Spinal cord (tissue), 10 donors: ENCODE data around the gene IMMT. TPM values are rescaled to one million over a fixed set of nuclear protein-coding genes. Genes with fewer than 3 reads are reported as not detected.

ENCODE experiments used
- DNase-seq, 6 donors: peaks; one replicate each; pipeline versions ENCODE4 v3.0.0 to v3.0.0-alpha.2; 2013 to 2015; ENCODE audit warnings: low spot score in 6 of 6, low read depth in 4 of 6
- H3K27ac ChIP-seq: one replicate; pipeline ENCODE4 v1.5.1; 2013; ENCODE audit warnings: low read depth, low read length, control low read depth
- H3K27me3 ChIP-seq: one replicate; pipeline ENCODE4 v1.6.1; 2013; ENCODE audit warnings: low read length; ENCODE audit not compliant: control insufficient read depth, insufficient read depth
- H3K36me3 ChIP-seq: one replicate; pipeline ENCODE4 v1.6.1; 2013; ENCODE audit warnings: low read length; ENCODE audit not compliant: control insufficient read depth, insufficient read depth
- H3K4me1 ChIP-seq: one replicate; pipeline ENCODE4 v1.6.1; 2013; ENCODE audit warnings: low read length; ENCODE audit not compliant: control insufficient read depth, insufficient read depth
- H3K4me3 ChIP-seq: one replicate; pipeline ENCODE4 v1.5.1; 2013; ENCODE audit warnings: low read depth, low read length, control low read depth
- H3K9me3 ChIP-seq: one replicate; pipeline ENCODE4 v1.6.1; 2013; ENCODE audit warnings: low read length; ENCODE audit not compliant: control insufficient read depth, insufficient read depth
- WGBS: methylation state at CpG from one replicate; pipeline ENCODE4 v1.1.5; 2013; ENCODE audit warnings: missing lambda C conversion rate; ENCODE audit not compliant: insufficient coverage; 5-methylcytosine and 5-hydroxymethylcytosine counted together
- polyA plus RNA-seq, 2 donors: library from polyadenylated mRNA; unstranded; fragments of 120-200 nt; gene quantifications; one replicate each; pipeline ENCODE4 v1.2.1, GENCODE V29; 2013; ENCODE audit not compliant: insufficient read length in 2 of 2
- total RNA-seq, 2 donors: library from RNA; depleted of rRNA in 1 of 2; stranded (reverse); fragments of 120-200 nt in 1 of 2; fragments of >200 nt in 1 of 2; gene quantifications; one replicate each; pipeline versions ENCODE4 v1.2.3 to v1.2.4, GENCODE V29; 2013 to 2014
- donor health status: healthy.

IMMT gene
- total and polyA plus RNA-seq, 4 donors, result 58.1 to 87.8 (median 76.9) TPM

DNA sequence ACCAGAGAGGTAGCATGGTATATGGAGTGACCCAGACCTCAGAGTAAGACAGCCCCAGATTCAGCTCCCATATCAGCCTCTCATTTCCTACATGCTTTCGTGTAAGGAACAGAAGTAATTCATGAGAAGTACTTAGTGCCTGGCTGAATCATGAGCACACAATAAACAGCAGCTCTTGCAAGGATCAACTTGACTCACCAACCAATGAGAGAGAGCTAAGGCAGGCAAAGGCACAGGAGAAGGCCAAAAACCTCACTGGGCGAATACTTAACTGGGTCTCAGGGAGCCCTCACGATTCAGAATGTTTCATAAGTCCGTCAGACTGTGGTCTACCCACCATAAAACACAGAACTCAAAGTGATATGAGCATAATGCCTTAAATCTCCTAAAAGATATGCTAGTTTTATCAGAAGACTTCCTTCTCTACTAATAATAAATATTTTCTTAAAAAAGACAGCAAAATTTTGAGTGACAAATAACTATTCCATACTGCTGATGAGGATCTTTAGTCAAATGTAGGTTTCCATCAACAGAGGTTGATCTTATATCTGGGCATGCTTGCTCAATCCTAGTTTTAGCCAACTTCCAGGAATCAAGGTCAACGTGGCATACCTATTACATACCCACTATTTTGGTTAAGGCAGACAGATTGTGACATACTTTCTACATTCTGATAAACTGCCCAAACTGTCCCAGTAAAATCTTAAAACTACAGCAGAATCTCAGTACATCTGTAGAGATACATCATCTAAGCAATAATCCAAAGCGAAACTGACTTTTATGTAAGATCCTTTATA, 34.9 kb downstream of the IMMT start:
- Histone ChIP-seq H3K4me1 (no peaks in the 10 kb centered on the region), H3K27me3 (no peaks in the 10 kb centered on the region), H3K9me3 (no peaks in the 10 kb centered on the region), H3K27ac (no peak overlapping the region), H3K4me3 (no peak overlapping the region), H3K36me3 (peaks cover 53% of the 10 kb centered on the region)
- DNase-seq, result no peak
- 93% methylated on average over 3 of the region's 6 CpGs for WGBS

DNA sequence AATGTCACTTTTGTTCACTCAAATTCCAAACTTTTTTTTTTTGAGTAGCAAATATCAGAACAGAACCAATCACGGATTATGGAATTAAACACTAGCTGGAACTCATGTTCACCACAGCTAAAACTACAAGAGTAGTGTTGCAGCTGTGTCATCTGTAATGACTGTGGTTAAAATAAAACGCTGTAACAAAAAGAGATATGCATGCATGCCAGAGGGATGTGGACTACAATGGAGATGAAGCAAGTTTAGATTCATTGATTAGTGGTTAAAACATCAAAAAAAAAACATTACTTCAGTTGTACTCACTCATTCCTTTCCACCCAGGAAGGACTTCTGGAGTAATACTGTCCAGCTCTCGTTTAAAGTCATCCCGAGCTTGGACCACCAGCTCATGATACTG, 37.0 kb downstream of the IMMT start:
- no peak overlapping the region for H3K4me3 ChIP-seq
- no peaks in the 10 kb centered on the region for H3K9me3 ChIP-seq
- WGBS, result no CpG with 5 or more reads among the region's 4 CpGs
- H3K36me3 ChIP-seq, result peaks cover 55% of the 10 kb centered on the region
- DNase-seq, result no peak
- no peak overlapping the region for H3K27ac ChIP-seq
- no peaks in the 10 kb centered on the region for H3K27me3 ChIP-seq
- H3K4me1 ChIP-seq, result no peaks in the 10 kb centered on the region

DNA sequence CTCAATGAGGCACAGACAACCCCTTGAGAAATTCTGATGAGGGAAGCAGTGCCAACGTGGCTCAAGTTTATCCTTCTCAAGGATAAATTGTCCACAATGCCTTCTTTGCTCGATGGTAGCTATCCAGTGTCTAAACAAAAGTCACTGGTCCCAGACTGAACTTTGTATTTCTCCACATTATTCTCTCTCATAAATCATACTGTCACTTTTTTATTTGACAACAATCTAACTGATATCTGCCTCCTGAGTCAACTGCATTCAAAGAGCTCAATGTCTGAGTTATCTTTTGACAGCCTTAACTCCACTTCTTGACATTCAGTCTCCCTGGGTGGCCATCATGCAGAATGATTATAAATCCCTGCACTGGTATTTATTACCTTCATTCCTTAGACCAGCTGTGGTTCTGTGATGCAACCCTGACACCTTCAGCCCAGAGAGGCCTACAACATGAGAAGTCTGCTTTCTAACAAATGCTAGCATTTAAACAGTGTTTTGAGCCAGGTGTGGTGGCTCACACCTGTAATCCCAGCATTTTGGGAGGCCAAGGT, 38.2 kb downstream of the IMMT start:
- Histone ChIP-seq H3K4me1 (no peaks in the 10 kb centered on the region), H3K27me3 (no peaks in the 10 kb centered on the region), H3K36me3 (peaks cover 48% of the 10 kb centered on the region), H3K4me3 (no peak overlapping the region), H3K9me3 (no peaks in the 10 kb centered on the region), H3K27ac (no peak overlapping the region)
- 70% methylated on average over 2 of the region's 2 CpGs for WGBS
- DNase-seq, result no peak

- Histone ChIP-seq H3K4me3 (no peak overlapping the region), H3K4me1 (no peaks in the 10 kb centered on the region), H3K9me3 (no peaks in the 10 kb centered on the region), H3K27ac (no peak overlapping the region), H3K36me3 (peaks cover 35% of the 10 kb centered on the region), H3K27me3 (no peaks in the 10 kb centered on the region)
- 100% methylated on average over 1 of the region's 2 CpGs for whole genome bisulfite sequencing
- DNase-seq, result no peak
These were observed 44.8 kb downstream of the IMMT start for GRCh38 chr2:86150502-86150901.

GRCh38 chr2:86147793-86148192, 47.5 kb downstream of the IMMT start:
- 92% methylated on average over 2 of the region's 2 CpGs for WGBS
- H3K27ac ChIP-seq, result no peak overlapping the region
- H3K4me1 ChIP-seq, result no peaks in the 10 kb centered on the region
- H3K36me3 ChIP-seq, result peaks cover 48% of the 10 kb centered on the region
- no peaks in the 10 kb centered on the region for H3K9me3 ChIP-seq
- no peaks in the 10 kb centered on the region for H3K27me3 ChIP-seq
- no peak overlapping the region for H3K4me3 ChIP-seq
- DNase-seq, result no peak

- H3K36me3 ChIP-seq, result peaks cover 50% of the 10 kb centered on the region
- H3K4me3 ChIP-seq, result no peak overlapping the region
- H3K27me3 ChIP-seq, result no peaks in the 10 kb centered on the region
- H3K4me1 ChIP-seq, result no peaks in the 10 kb centered on the region
- no peak for DNase-seq
- H3K27ac ChIP-seq, result no peak overlapping the region
- WGBS, result 94% methylated on average over 10 of the region's 14 CpGs
- H3K9me3 ChIP-seq, result no peaks in the 10 kb centered on the region
These were observed 51.2 kb downstream of the IMMT start for GRCh38 chr2:86143926-86144685.

GRCh38 chr2:86143307-86143706, 52.0 kb downstream of the IMMT start:
- Histone ChIP-seq H3K9me3 (no peaks in the 10 kb centered on the region), H3K4me1 (no peaks in the 10 kb centered on the region), H3K27me3 (no peaks in the 10 kb centered on the region), H3K36me3 (peaks cover 51% of the 10 kb centered on the region), H3K4me3 (no peak overlapping the region), H3K27ac (no peak overlapping the region)
- no peak for DNase-seq
- WGBS, result 100% methylated on average over 2 of the region's 6 CpGs

DNA sequence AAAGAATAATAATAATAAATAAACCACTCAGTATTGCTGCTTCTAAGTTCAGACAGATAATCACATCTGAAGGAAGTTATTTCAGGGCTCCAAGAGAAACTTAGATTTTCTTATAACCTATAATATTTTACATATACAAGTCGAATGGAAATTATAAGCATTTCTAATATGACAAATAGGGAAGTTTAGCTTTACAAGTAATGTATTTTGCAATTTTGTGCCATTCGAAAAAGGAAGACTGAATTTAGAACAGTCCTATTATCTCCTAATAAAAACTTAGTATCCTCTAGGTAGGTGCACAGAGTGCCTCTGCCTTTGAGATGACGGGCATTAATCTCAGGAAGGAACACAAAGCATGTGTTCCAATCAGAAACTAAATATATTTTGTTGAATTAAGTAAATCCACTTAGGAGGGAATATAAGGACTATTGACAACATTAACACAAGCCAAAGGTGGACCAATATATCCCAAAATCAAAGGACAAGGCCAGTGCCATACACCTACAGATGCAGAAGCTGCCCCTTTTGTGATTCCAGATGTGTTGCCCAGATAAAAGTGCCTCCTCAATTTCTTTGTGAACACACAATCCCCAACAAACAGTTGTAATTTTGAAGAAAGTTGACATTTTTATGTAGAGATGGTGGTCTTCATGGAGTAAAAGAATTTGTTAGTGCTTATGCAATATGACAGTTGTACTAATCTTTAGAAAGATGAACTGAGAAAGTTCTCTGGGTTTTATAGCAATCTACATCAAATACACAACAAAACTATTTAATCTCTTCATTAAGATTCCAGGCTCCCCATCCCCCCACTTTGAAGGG, 52.6 kb downstream of the IMMT start:
- DNase-seq, result no peak
- WGBS, result no CpG with 5 or more reads among the region's 3 CpGs
- H3K27me3 ChIP-seq, result no peaks in the 10 kb centered on the region
- no peak overlapping the region for H3K4me3 ChIP-seq
- H3K9me3 ChIP-seq, result no peaks in the 10 kb centered on the region
- no peaks in the 10 kb centered on the region for H3K4me1 ChIP-seq
- H3K36me3 ChIP-seq, result peaks cover 50% of the 10 kb centered on the region
- H3K27ac ChIP-seq, result no peak overlapping the region

- H3K27ac ChIP-seq, result no peak overlapping the region
- H3K27me3 ChIP-seq, result no peaks in the 10 kb centered on the region
- no peak overlapping the region for H3K4me3 ChIP-seq
- 60% methylated on average over 1 of the region's 4 CpGs for WGBS
- no peak for DNase-seq
- H3K4me1 ChIP-seq, result no peaks in the 10 kb centered on the region
- no peaks in the 10 kb centered on the region for H3K9me3 ChIP-seq
- peaks cover 47% of the 10 kb centered on the region for H3K36me3 ChIP-seq
These were observed 54.3 kb downstream of the IMMT start for GRCh38 chr2:86140969-86141392.
